ENCODE measurements around the gene SHC3.

SHC3 gene

DNA sequence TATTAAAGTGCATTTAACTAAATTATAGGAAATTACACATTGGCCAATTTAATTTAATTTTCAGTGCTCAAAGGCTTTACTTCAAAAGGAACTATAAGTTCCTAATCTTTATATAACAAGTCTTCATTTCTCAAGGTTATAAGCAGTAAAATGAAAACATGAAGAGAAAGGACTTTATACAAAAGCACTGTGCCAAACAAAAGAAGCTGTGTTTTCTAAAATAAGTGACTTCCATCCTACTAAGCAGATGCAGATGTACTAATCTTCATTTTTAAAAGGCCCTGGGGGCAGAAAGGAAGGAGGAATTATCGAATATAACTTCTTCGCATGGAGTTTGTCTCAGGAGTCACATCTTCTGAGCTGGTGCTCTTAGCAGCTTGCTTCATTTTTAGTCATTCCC, 81.4 kb downstream of the SHC3 start:
- DNase-seq = no peak

DNA sequence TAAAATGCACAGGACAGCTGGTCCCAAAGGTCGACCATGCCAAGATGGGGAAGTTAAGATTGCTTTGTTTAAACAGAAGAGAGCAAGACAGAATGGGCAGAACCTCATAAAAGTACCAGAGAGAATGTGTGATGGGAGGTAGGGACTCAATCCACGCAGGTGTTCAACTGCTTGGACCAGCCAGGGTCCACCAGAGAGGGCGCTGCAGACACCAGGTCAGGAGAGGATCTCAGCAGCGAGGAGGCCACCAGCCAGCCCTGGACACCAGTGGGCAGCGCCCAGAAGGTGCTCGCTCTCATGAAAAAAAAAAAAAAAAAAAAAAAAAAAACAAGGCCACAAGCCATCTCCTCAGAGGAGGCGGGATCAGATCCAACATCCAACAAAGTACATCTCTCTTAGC, 81.8 kb downstream of the SHC3 start:
- no peak for DNase-seq

DNA sequence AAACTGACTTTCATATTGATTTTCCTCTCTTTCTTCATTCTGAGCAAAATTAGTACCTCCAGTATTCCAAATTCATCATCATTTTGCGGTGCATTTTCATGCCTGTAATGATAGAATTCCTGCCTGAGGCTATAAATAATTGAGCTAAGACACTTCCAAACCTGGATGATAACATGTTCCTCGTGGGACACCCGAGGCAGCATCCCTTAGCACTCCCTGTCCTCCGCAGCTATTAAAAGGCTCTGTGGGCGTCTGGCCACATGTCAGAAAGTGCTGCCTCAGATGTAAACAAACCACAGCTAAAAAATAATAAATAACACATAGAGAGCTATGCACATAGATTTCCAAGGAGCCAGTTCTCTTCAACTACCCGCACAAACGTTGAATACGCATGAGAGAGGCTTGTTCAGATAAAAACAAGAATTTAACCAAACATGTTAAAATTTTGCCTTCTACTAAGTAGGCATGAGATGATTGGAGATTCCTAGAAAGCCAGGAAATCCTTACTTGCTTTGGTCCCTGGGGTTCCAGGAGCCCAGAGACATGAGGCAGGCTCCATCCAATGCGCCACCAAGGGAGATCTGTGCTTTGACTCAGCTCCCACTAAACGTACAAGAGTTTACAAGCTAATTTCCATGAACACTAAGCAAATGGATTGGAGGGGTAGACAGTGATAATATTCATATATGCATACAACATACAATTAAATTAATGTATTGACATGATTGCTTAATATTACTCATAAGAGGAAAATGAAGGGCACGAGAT, 82.7 kb downstream of the SHC3 start:
- DNase-seq = no peak

DNA sequence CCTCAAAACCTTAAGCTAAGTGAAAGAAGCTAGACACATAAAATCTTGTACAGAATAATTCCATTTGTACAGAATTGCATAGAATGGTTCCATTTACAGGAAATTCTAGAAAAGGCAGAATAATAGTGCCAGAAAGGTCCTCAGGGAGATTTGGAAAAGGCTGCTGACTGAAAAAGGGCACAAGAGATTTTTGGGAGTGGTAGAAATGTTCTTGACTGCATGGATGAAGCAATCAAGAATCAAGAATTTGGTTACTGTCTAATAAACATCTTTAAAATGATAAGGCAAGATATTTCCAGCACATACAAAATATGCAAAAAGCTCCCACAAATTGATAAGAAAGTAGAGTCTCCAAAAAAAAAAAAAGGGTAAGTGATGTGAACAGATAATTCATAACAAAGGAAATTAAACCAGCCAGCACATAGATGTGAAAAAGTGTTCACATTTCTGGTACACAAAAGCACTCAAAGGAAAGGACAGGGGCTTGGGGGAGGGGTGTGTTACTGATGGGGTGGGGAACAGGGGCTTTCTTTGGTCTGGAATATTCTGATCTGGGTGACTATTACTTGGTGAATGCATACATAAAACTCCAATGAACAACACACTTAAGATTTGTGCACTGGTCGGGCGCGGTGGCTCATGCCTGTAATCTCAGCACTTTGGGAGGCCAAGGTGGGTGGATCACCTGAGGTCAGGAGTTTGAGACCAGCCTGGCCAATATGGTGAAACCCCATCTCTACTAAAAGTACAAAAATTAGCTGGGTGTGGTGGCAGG, 85.2 kb downstream of the SHC3 start:
- no peak for DNase-seq

DNA sequence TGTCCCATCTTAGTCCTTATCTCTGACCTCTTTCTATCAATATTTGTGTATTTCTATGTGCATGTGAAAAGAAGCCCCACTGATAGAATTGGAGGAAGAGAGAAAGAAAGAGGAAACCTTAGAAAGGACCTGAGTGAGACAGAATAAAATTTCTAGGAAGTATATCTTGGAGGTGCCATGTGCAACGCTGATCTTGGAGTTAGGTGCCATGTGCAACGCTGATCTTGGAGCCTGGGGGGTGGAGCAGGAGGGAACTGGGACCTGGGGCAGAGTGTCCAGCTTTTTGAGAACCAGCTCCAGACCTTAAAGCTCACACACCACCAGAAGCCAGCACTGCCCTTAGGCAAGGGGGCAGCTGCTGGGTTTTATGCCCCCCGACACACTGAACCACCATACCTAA, 89.4 kb downstream of the SHC3 start:
- DNase-seq = no peak

DNA sequence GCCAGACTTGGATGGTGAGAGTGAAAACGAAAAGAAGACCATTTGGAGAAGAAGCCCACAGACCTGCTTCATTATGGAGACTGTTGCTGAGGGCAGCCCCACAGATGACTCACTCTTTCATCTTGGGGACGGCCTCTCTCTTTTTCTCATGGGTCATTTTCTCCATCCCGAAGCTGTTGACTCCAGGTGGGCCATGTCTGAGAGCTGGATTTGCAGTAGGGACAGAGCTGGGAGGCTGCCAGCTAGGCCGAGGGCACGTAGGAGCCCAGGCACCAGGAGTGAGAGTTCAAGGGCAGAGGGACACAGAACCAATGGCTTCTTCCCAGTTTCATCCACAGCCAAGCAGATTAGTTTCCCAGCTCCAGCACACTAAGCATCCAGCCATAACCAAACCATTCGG, 95.0 kb downstream of the SHC3 start:
- DNase-seq = no peak

DNA sequence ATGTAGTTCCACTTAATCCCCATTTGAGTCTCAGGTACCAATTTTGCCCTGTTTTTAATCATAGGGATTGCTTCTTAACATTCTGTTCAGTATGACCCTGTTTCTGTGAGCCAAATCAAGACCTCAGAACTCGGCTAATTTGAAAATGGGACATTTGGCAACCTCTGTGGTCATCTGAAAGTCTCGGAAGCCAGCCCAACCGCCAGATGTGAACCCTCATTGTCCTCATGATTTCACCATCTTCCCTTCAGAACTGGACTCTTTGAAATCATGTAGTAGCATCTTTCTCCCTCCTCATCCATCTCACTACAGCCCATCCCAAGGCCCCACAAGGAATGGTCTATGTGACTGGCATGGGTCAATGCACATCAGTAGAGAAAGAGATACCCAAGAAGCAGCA, 98.4 kb downstream of the SHC3 start:
- DNase-seq = no peak

DNA sequence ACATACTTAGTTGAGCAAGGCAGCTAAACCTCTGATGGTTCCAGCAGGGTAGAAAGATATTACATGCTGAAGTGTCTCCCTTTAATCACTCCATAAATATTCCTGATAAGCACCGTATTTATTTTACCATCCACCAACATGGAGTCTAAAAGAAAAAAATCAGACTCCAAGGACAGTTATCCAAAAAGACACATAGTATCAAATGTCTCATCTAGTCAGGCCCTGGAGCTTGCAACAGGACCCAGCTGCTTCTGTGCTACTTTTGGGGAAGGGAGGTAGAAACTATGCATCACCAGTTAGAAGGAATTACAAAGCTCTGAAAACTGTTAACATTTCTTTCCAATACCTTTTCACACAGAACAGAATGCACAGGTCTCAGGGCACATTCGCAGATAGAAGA, 99.2 kb downstream of the SHC3 start:
- DNase-seq = no peak

DNA sequence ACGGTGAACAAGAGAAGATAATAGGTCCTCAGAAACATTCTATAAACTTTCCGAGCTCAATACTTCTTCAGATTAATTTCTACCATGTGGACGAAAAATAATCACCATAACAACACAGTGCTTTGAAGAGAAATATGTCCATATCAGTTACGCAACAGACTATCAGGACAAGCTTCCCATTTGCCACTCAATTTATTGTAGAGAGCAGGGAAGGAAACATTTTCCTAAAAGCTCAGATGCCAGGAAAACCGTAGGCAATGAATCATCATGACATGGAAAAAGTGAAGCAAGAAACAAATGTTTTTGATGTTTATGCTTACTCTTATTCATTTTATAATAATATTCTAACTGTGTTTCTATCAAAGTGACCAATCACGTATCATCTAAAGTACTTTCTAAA, 99.8 kb downstream of the SHC3 start:
- no peak for DNase-seq

DNA sequence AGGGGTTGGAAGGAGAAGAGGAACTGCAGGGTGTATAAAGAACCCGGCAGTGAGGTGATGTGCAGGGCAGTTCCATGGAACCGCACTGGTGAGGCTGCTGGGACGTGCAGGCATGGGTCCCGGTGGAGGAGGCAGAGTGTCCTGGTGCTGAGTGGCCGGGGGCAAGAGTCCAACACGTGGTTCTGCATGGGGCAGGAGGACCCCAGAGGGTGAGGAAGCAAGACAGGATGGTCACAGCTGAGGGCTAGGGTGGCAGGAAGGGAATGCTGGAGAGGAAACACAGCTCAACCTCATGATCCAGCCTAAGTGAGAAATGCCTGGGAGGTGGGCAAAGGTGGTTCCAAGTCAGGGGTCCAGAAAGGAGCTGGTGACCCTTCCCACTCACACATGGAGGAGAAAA, 100.2 kb downstream of the SHC3 start:
- DNase-seq = no peak

DNA sequence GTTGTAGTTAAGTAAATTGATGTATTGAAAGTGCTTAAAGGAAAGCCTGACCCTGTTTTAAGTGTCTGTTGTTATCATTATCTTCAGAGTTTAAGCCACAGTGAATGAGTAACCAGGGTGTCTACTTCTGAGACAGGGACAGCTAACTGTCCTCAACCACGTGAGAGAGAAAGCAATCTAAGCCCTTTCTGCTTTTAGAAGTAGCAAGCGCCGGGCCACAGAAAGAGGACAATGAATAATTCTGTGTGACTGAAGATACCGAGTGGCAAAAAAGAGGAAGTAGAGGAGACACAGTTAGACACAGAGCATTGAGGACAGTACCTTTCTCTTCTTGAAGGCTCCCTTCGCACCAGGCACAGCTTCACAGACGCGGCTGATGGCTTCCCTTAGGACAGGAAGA, 101.1 kb downstream of the SHC3 start:
- peak in 1 of 2 donors; percentile 16 for DNase-seq

DNA sequence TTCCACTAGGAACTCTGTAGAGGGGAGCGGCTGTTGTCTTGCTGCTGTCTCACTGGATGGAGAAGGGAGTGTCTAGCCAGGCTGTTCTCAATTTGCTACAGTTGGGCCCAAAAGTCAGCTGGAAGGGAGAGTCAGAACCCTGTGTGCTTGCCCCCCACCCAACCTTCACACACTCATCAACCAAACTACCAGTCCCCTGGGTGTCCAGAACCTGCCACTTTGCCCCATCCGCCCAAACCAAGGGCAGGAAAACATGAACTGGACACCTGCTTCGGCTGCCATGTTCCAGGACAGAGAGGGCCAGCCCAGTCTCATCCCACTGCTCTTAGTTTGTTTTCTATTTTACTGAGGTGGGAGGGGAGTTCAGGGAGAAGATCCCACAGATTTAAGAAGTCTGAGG, 105.2 kb downstream of the SHC3 start:
- DNase-seq = no peak

DNA sequence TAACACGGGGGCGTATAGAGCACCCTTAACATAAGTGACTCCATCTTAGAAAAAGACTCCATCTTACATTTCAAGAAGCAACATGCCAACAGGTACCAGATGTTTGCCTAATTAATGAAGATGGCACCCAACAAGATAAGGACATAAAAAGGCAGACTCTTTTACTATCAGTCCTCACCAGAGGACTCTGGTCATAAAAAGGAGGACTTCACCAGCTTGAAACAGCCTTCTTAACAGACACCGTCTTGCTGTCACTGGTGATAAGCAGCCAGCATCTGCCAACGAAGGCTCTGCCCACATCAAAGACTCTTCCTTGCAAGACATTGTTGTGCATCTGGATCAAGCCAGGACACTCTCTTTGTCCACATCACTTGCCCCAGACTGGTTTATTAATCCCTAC, 107.0 kb downstream of the SHC3 start:
- DNase-seq = no peak

DNA sequence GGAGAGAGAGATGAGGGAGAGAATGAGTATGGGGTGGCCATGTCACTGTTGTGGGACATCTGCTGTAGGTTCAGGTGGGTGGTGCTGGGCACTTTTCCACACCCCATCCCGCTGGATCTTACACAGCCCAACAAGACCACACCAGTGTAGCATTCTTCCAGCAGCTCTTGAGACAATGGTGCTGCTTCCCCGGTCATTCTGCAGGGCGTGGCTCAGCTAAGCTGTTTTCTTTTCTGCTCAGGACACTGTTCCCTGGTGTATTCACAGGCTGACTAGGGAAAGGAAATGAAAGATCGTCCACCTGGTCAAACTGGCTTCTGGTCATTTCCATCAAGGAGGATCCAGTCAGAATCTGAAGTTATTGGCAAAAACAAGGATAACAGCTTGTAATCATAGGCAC, 111.8 kb downstream of the SHC3 start:
- DNase-seq = no peak

DNA sequence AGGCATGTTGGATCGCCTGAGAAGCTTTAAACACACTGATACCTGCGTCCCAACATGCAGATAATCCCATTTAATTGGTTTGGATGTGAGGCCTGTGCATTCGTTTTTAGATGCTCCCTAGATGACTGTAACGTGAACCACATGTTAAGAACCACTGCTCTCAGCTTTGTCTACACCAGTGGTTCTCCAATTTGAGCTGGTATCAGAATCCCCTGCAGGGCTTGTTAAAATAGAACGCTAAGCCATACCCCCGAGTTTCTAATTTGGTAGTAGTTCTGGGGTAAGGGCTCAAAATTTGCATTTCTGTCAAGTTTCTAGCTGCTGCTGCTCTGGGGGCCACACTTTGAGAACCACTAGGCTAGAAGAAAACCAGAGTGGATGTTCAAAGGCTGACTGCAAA, 112.7 kb downstream of the SHC3 start:
- no peak for DNase-seq

DNA sequence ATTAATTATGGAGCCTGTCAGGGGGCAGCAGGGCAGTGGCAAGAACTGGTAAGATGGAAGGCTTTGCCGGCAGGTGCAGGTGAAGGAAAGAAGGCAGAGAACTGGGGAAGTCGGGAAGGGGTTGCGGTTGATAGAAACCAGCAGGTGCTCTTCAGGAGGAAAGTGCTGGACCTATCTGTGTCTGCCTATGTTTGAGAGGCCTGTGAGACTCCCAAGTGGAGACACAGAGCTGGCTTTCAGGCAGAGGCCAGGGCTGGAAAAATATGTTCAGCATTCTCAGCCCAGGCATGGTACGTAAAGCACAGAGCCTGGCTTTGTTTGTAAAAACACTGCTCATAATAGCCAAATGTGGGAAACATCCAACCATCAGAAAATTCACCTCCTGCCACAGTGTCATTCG, 117.8 kb downstream of the SHC3 start:
- no peak for DNase-seq

DNA sequence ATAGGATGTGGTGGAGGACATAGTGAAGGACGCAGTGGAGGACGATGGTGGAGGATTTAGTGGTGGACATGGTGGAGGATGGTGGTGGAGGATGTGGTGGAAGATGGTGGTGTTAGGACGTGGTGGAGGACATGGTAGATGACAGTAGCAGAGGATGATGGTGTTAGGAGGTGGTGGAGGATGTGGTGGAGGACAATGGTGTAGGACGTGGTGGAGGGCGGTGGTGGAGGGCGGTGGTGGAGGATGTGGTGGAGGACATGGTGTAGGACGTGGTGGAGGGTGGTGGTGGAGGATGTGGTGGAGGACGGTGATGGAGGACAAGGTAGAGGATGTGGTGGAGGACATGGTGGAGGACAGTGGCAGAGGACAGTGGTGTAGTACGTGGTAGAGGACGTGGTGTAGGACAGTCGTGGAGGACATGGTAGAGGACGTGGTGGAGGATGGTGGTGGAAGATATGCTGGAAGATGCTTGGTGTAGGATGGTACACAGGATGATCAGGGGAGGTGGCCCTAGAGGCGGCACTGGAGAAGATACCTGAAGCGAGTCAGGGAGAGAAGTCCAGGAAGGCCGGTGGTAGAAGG, 118.6 kb downstream of the SHC3 start:
- no peak for DNase-seq

DNA sequence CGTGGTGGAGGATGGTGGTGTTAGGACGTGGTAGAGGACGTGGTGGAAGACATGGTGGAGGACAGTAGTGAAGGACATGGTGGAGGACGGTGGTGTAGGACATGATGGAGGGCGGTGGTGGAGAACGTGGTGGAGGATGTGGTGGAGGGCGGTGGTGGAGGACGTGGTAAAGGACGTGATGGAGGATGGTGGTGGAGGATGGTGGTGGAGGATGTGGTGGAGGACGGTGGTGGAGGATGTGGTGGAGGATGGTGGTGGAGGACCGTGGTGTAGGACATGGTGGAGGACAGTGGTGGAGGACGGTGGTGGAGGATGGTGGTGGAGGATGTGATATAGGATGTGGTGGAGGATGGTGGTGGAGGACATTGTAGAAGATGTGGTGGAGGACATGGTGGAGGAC, 119.7 kb downstream of the SHC3 start:
- DNase-seq = no peak

DNA sequence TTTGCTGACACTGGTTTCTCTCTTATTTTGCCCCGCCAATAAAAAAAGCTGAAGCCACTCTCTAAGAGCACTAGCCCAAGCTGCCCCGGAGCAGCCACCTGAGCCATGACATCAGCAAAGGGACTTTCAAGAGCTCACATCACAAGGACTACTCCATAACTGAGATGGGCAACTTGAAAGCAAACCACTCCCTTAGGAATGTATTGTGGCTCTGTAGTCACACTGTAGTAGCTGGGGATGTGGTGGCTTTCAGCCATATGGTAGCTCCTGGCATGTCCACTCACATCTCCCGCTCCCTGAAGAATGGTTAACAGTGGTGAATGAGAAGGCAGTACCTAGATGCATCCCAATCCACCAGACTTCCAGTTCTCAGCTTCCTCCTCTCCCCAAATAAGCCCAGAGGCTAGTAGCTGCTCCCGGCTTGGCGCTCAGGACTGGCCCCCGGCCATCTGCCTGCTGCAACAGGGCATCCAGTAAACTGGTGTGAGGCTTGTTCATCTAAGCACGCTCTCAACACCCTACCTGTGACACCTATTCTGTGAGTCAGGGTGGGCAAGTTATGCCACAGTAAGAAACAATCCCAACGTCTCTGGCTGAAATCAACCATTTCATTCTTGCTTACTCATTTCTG, 123.6 kb downstream of the SHC3 start:
- DNase-seq = no peak

DNA sequence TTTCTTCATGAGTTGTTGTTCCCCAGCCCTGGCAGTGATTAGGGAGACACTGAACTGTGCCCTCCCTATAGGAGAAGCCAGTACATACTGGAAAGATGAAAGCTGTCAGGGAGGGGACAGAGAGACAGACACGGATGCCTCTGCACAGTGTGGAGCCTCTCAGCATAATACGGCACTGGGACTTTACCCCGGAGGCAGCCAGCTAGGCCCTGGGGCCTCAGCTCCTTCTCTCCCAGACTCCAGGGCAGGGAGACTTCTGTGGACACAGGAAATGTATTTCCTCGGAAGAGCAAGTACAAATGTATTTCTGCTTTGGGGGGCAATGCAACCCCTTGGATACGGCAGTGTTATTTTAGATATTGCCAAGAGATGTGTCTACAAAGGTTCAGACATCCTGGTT, 125.3 kb downstream of the SHC3 start:
- DNase-seq = no peak

DNA sequence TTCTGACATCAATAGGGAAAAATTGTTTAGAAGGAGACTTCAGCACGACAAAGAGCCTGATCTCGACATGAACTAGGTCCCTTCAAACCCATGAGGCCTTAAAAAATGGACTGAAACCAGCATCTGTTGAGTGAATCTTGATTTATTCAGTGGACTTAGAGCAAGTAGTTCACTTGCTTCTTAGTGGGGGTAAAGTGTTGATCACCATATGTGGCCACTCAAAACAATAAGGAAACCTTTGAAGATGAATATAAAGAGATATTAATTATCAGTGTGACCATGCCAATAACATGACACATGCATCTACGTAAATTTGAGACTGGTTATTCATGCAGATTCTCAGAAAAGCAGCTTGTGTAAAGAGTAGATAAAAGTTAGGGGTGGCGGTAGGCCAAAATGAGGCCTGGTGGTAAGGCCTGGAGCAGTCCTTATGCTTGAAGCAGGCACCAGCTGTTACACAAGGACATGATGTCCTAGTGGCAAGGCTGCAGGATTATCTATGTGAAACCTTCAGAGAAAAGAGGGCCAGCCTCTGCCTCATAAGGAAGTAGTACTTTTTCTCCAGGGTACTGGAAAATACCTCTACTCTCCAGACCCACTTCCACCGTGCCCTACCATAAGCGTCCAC, 126.0 kb downstream of the SHC3 start:
- no peak for DNase-seq

DNA sequence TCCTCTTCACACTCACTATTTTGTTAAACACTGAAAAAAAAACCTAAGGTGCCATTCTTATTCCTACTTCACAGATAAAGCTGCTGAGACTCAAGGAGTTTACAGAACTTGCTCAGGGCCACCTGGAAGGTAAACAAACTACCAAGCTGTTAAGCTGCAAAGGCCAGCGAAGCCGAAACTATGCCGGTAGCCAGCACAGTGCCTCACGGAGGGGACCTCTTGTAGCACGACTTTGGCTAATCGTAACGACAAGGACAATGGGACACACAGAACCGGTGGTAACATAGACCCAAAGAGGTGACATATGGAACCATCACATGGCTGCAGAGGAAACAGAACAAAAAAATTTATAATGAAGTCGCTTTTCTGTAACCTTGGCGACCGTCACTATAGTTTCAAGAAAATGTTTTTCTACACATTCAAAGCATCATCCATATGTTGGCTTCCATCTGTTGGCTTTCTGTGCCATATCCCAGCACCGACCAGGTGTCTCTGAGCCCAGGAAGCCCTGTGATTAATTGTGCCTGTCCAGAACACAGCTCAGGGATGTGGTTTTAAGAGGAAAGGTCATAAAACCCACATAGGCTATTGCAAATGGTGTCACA, 127.1 kb downstream of the SHC3 start:
- DNase-seq = no peak

DNA sequence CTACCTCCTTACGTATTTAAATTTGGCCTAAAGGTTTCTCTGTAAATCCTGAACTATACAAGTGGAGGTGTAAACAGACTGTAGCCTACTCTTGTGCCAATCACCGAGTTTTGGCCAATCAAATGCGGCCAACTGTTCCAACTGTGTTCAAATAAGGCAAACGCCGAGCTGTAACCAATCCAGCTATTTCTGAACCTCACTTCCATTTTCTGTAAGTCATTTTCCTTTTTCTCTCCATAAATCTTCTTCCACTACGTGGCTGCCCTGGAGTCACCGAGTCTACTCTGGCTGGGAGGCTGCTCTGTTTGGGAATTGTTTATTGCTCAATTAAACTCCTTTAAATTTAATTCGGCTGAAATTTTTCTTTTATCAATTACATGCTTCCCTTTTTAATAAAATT, 129.0 kb downstream of the SHC3 start:
- DNase-seq = no peak
